Mesothelial cell of epicardium (in vitro differentiated cells): Measurements from ENCODE around the gene LZTS2. TPM values are rescaled to one million over a fixed set of nuclear protein-coding genes. Genes with fewer than 3 reads are reported as not detected.

Source experiments
- DNase-seq, 2 experiments: peaks; one replicate each; pipeline ENCODE4 v3.0.0; 2021; ENCODE audit warnings: low spot score in 2 of 2; ENCODE audit not compliant: unreplicated experiment in 2 of 2
- H3K27ac Mint-ChIP-seq: 2 replicates; pipeline ENCODE4 v1.8.0; 2021; ENCODE audit warnings: mixed read lengths
- H3K27me3 Mint-ChIP-seq: 2 replicates; pipeline ENCODE4 v1.8.0; 2021; ENCODE audit warnings: low read depth, mixed read lengths
- H3K36me3 Mint-ChIP-seq: 2 replicates; pipeline ENCODE4 v1.8.0; 2021; ENCODE audit warnings: mixed read lengths
- H3K4me1 Mint-ChIP-seq: 2 replicates; pipeline ENCODE4 v1.8.0; 2021; ENCODE audit warnings: mixed read lengths
- H3K4me3 Mint-ChIP-seq: 2 replicates; pipeline ENCODE4 v1.8.0; 2021; ENCODE audit warnings: mild to moderate bottlenecking, moderate library complexity, mixed read lengths
- H3K9me3 Mint-ChIP-seq: 2 replicates; pipeline ENCODE4 v1.8.0; 2021; ENCODE audit warnings: mixed read lengths
- total RNA-seq: library from RNA; stranded (reverse); gene quantifications from 3 replicates; pipeline ENCODE4 v1.2.1, GENCODE V29; 2021
- TF ChIP-seq, protein P1 (sequence below): fragments of 200-600 bp; sonication (generic); IDR thresholded peaks from one replicate; pipeline ENCODE4 v1.5.0; 2021; ENCODE audit warnings: antibody characterized with exemption; ENCODE audit not compliant: unreplicated experiment

LZTS2 gene
- total RNA-seq, 1 donor from 2014 or later: 107 TPM

DNA sequence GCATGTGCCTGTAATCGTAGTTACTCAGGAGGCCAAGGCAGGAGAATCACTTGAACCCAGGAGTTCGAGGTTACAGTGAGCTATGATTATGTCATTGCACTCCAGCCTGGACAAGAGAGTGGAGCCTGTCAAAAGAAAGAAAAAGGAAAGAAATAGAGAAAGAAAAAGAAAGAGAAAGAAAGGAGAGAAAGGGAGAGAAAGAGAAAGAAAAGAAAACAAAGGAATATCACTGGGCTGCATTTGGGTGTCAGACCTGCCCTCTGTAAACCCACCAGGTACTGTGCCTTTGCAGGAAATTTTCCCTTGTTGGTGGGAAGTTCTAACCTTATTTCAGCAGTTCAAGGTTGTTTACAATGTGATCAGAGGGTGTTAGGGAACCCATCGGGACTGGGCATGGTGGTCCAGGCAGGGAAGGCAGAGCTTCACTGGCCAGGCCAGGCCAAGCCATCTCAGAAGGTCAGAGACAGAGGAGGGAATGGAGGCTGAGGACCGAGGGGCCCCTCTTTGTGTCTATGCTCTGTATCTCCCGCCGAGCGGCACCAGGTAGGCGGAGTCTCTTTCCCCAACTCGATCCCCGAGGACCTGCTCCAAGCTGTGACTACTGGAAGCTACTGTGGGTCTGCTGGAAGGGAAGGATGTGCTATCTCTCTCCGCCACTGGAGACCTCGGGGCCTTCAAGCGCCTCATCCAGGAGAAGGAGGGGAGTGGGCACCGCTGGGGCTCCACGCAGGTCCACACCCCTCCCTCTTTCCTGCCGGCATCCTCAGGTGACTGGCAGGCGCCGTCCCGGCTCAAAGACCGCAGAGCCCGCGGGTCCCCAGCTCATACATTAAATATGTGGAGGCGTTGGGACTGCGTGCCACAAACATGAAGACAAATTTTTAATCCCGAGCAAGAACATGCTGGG lies 47.0 kb downstream of the LZTS2 start:
- peak overlapping the region; percentile 31 for H3K4me3 Mint-ChIP-seq
- peaks cover 60% of the 10 kb centered on the region for H3K27me3 Mint-ChIP-seq

DNA sequence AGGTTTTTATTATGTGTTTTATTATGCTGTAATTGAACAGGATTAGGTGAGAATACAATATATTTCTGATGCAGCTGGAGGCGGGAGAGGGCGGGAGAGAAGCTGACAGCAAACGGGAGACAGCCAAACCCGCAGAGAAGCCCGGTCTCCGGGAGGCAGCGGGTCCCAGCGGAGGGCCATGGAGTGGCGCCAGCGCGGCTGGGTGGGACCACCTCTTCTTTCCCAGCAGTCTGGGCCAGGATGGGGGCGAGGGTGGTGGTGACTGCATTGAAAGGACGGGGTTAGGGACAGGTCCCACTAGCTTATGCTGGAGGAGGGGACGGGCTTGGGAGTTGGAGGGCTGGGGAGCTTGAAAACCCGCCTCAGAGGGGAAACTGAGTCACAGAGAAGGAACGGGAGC lies 47.7 kb downstream of the LZTS2 start:
- H3K4me3 Mint-ChIP-seq: peak overlapping the region; percentile 31
- DNase-seq: no peak

More for the DNA sequence above, 47.0 kb downstream of the LZTS2 start:
- H3K9me3 Mint-ChIP-seq: no peaks in the 10 kb centered on the region
- H3K27ac Mint-ChIP-seq: no peak overlapping the region
- H3K36me3 Mint-ChIP-seq: no peaks in the 10 kb centered on the region
- DNase-seq: no peak
- H3K4me1 Mint-ChIP-seq: peaks cover 53% of the 10 kb centered on the region
- TF ChIP-seq, protein P1, sequence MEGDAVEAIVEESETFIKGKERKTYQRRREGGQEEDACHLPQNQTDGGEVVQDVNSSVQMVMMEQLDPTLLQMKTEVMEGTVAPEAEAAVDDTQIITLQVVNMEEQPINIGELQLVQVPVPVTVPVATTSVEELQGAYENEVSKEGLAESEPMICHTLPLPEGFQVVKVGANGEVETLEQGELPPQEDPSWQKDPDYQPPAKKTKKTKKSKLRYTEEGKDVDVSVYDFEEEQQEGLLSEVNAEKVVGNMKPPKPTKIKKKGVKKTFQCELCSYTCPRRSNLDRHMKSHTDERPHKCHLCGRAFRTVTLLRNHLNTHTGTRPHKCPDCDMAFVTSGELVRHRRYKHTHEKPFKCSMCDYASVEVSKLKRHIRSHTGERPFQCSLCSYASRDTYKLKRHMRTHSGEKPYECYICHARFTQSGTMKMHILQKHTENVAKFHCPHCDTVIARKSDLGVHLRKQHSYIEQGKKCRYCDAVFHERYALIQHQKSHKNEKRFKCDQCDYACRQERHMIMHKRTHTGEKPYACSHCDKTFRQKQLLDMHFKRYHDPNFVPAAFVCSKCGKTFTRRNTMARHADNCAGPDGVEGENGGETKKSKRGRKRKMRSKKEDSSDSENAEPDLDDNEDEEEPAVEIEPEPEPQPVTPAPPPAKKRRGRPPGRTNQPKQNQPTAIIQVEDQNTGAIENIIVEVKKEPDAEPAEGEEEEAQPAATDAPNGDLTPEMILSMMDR: no peak

DNA sequence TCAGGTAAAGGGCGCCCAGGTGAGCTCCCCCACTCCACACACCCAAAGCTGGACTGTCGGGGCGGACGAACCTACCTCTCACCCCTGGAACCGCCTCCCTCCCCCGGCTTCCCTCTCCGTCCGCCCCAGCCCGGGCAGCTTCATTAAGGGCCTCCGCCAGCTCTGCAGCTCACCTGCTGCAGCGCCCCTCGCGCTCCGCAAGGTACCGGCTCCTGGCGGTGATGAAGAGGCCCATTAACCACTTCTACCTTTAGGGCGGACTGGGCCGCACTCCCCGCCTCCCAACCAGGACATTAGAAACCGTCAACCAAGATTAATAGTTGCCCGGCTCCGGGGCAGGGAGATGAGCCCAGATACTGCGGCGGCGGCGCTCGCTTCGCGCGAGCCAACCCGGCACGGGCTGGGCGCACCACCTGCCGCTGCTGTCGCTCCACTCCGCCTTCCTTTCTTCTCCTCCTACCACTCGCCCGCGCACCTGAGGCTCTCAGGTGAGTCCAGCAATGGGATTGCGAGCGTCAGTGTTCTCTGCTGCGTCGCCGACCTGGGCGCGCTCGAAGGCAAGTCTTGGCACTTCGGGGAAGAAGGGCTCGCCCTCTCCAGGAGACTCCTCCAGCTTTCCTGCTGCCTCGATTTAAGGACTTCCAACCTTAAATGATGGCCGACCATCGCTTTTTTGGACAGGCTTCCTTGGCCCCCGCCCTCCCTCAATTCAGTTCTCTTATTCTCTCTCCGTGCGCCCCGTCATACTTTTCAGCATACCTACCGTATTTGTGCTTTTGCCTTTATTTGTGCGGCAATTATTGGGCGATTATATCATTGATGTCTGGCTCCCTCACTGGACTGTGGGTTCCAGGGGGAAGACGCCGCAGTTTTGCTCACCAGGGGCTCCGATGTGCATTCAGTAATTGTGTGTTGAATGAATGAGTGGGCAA lies 48.6 kb downstream of the LZTS2 start:
- no peaks in the 10 kb centered on the region for H3K9me3 Mint-ChIP-seq
- H3K36me3 Mint-ChIP-seq: no peaks in the 10 kb centered on the region
- H3K27me3 Mint-ChIP-seq: peaks cover 65% of the 10 kb centered on the region
- TF ChIP-seq, protein P1: no peak
- H3K4me3 Mint-ChIP-seq: peak overlapping the region; percentile 61
- no peak for DNase-seq
- no peak overlapping the region for H3K27ac Mint-ChIP-seq
- peaks cover 39% of the 10 kb centered on the region for H3K4me1 Mint-ChIP-seq

More for the DNA sequence above, 47.7 kb downstream of the LZTS2 start:
- TF ChIP-seq, protein P1: no peak
- H3K27me3 Mint-ChIP-seq: peaks cover 65% of the 10 kb centered on the region
- H3K4me1 Mint-ChIP-seq: peaks cover 46% of the 10 kb centered on the region
- no peaks in the 10 kb centered on the region for H3K36me3 Mint-ChIP-seq
- H3K9me3 Mint-ChIP-seq: no peaks in the 10 kb centered on the region
- no peak overlapping the region for H3K27ac Mint-ChIP-seq

DNA sequence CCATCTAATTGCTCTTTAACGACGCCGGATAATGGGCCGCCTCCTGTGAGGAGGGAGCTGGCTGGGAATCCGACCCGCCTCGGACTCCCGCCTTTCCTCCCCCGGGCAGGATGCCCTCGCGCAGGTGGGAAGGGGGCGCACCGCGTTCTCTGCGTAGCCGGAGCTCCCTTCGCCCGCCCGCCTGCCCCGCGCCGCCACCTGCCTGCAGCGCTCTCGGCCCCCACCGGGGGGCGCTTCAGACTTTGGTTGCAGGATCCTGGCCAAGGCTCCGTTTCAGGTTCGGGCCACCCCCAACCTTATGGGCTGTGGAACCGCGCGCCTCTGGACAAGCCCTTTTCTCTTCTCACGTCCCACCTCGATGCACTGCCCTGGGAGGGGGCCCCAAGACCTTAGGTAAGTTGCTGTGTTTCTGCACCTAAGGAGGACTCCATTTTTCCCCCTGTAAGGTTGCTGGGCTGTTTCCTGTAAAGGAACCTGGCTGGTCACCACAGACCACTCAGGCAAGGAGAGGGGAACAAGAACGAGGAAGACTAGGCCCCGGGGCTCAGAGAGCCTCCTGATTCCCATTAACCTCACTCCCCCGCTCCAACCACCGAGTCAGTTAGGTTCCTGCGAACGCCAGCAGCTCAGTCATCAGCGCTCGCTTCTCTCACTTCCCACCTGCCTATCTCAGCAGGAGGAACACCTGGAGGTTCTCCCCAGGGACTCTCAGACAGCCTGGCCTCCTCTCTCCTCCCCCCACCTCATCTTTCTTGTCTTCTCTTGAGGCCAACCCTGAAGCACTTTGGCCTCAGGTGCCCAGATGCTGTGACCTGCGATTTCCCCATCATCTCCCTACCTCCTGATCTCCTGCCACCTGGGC lies 50.8 kb downstream of the LZTS2 start:
- DNase-seq: peak; percentile 63 to 90
- Mint-ChIP-seq H3K4me1 (peaks cover 32% of the 10 kb centered on the region), H3K27me3 (peaks cover 64% of the 10 kb centered on the region), H3K36me3 (no peaks in the 10 kb centered on the region), H3K27ac (no peak overlapping the region), H3K4me3 (peak overlapping the region; percentile 54), H3K9me3 (no peaks in the 10 kb centered on the region)
- TF ChIP-seq, protein P1: peak; percentile 89

DNA sequence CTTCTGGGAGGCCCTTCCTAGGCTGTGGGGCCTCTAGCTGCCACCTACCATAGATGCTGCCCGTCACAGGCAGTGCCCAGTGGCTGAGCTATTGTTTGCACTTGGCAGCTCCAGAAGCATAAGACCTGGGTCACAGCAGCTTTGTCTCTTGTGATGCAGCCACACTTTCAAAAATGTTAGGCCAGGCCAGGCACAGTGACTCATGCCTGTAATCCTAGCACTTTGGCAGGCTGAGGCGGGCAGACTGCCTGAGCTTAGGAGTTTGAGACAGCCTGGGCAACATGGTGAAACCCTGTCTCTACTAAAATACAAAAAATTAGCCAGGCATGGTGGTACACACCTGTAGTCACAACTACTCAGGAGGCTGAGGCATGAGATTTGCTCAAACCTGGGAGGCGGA lies 52.7 kb downstream of the LZTS2 start:
- H3K9me3 Mint-ChIP-seq: no peaks in the 10 kb centered on the region
- H3K4me1 Mint-ChIP-seq: peaks cover 21% of the 10 kb centered on the region
- H3K27ac Mint-ChIP-seq: no peak overlapping the region
- no peak for DNase-seq
- H3K4me3 Mint-ChIP-seq: no peak overlapping the region
- TF ChIP-seq, protein P1: no peak
- no peaks in the 10 kb centered on the region for H3K36me3 Mint-ChIP-seq
- peaks cover 47% of the 10 kb centered on the region for H3K27me3 Mint-ChIP-seq
